MG63 (cell line): ENCODE results near the gene ZBTB7B. TPM values are rescaled to one million over a fixed set of nuclear protein-coding genes. Genes with fewer than 3 reads are reported as not detected.

Experiments used
- DNase-seq: peaks from one replicate; pipeline ENCODE4 v3.0.0-alpha.2; 2020
- H3K27me3 ChIP-seq: fragments of 250-450 bp; sonication (Bioruptor Pico); 2 replicates; pipeline ENCODE4 v1.5.1; 2020; ENCODE audit warnings: mild to moderate bottlenecking, moderate library complexity
- H3K36me3 ChIP-seq: fragments of 250-450 bp; sonication (Bioruptor Pico); 2 replicates; pipeline ENCODE4 v1.5.1; 2020; ENCODE audit warnings: mild to moderate bottlenecking, moderate library complexity
- H3K4me3 ChIP-seq: fragments of 250-450 bp; sonication (Bioruptor Pico); 2 replicates; pipeline ENCODE4 v1.5.1; 2020; ENCODE audit warnings: mild to moderate bottlenecking, moderate library complexity
- H3K9me3 ChIP-seq: fragments of 250-450 bp; sonication (Bioruptor Pico); 2 replicates; pipeline ENCODE4 v1.5.1; 2020; ENCODE audit warnings: mild to moderate bottlenecking, moderate library complexity
- total RNA-seq: library from RNA; depleted of rRNA; stranded (reverse); fragments of >200 nt; shearing (Covaris generic); gene quantifications from 2 replicates; pipeline ENCODE4 v1.2.3, GENCODE V29; 2014; ENCODE audit warnings: low replicate concordance

Gene ZBTB7B
- total RNA-seq, 1 experiment from 2014 or later: 60.5 TPM

DNA sequence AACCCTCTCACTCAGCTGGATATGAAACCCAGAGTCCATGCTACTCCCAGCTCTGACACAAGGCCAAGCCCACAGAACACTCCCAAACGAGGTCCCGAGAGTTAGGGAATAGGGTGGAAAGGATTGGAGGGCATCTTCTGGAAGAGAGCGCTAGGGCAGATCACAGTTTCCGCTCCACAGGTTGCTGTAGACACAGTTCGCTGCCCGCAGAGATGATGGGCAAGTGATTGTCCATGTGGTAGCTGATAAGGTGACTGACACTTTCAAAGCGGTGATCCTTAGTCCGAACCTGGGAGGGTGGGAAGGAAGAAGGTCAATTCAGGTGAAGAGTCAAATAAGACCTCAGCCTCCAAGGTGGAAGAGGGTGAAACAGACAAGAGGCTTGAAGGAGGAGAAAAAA is 39.0 kb upstream of the ZBTB7B start:
- peaks cover 86% of the 10 kb centered on the region for H3K36me3 ChIP-seq
- no peaks in the 10 kb centered on the region for H3K9me3 ChIP-seq
- no peak overlapping the region for H3K4me3 ChIP-seq
- no peak for DNase-seq
- H3K27me3 ChIP-seq: no peaks in the 10 kb centered on the region

DNA sequence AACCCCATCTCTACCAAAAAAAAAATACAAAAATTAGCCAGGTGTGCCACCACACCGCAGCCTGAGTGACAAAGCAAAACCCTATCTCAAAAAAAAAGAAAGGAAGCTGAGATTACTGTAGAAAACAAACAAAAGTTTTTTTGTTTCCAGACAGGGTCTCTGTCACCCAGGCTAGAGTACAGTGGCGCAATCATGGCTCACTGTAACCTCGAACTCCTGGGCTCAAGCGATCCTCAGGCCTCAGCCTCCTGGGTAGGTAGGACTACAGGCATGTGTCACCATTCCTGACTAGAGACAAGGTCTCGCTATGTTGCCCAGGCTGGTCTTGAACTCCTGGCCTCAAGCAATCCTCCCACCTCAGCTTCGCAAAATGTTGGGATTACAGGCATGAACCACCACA is 38.2 kb upstream of the ZBTB7B start:
- Histone ChIP-seq H3K4me3 (no peak overlapping the region), H3K9me3 (no peaks in the 10 kb centered on the region), H3K27me3 (no peaks in the 10 kb centered on the region), H3K36me3 (peaks cover 86% of the 10 kb centered on the region)
- no peak for DNase-seq

DNA sequence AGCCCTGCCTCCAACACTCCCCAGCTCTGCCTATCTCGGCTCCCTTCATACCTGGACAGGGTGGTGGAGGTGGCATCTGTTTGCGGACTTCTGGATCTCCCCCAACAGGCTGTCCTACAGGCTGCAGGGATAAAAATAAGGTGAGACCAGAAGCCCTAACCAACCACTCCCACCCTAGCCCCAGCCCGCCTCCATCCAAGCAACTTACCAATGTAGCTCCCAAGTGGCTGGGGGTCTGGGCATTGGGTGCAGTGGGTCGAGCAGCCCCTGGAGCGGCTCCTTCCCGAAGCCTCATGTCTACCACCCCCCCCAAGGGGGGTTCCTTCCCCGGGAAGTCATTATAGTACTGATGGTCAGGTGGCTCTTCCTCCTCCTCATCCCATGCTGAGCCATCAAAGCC is 36.5 kb upstream of the ZBTB7B start:
- peaks cover 87% of the 10 kb centered on the region for H3K36me3 ChIP-seq
- DNase-seq: no peak
- H3K27me3 ChIP-seq: no peaks in the 10 kb centered on the region
- H3K9me3 ChIP-seq: no peaks in the 10 kb centered on the region
- no peak overlapping the region for H3K4me3 ChIP-seq

DNA sequence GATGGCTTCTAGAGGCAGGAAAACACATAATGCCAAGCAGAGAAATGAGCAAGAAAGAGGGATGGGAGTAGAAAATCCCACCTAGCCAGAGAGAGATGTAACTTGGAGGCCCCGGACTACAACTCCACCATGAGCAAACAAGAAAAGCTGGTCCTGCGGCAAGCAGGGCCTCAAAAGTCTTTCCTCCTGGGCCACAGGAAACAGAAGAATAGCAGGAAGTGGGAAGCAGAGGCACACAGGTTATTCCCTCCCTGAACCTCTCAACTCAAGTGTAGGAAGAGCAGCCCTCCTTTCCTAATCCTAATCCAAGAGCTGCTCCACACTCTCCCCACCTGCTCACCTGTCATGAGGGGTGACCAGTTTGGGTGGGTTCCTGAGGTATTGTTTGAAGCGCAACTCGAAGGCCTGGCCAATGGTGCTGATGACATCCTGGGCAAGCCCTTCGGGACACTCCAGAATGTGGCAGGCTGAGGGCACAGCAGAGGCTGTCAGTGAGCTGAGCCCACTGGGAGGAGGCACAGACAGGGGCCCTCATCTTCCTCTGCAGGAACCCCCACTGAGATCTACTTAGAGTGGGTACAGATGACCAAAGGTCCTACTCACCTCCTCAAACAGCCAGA is 35.2 kb upstream of the ZBTB7B start:
- Histone ChIP-seq H3K27me3 (no peaks in the 10 kb centered on the region), H3K36me3 (peaks cover 84% of the 10 kb centered on the region), H3K4me3 (no peak overlapping the region), H3K9me3 (no peaks in the 10 kb centered on the region)
- no peak for DNase-seq

DNA sequence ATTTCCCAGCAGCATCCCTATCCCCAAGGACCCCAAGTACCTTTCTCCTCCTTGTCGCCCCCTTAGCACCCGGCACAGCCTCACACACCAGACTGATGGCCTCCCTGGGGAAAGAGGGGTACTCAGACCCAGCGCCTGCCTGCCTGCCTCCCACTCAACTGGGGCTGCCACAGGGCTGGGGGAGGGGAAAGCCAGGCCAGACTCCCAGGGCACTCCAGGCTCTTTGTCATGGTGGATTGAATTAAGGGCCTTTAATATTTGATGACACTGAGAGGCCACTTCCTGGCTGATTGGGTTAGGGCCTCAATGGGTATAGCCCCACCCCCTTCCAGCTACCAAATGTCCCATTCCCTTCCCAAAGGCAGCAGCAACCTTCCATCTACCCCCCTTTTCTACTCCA is 33.9 kb upstream of the ZBTB7B start:
- peaks cover 74% of the 10 kb centered on the region for H3K36me3 ChIP-seq
- H3K27me3 ChIP-seq: no peaks in the 10 kb centered on the region
- H3K4me3 ChIP-seq: peak overlapping the region; percentile 45; the same call in 1 of the 2 replicates
- DNase-seq: no peak
- no peaks in the 10 kb centered on the region for H3K9me3 ChIP-seq

DNA sequence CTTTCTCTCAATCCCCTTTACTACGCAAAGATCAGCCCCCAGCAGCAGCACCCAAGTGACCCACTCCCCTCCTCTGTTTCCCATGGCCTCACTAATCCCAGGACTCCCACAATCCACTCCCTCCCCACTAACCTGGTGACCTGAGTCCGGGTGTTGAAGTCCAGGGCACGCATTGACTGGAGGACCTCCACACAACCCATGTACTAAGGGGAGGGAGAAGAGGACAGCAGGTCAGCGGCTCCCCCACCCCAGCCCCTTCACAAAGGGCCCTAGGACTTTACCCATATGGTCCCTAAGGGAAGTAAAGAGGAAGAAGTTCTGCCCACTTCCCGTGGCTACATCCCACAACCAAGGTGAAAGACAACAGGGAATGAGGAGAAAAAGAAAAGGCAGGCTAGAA is 33.4 kb upstream of the ZBTB7B start:
- H3K27me3 ChIP-seq: no peaks in the 10 kb centered on the region
- H3K36me3 ChIP-seq: peaks cover 71% of the 10 kb centered on the region
- peak overlapping the region; percentile 45 for H3K4me3 ChIP-seq
- H3K9me3 ChIP-seq: no peaks in the 10 kb centered on the region
- DNase-seq: no peak

DNA sequence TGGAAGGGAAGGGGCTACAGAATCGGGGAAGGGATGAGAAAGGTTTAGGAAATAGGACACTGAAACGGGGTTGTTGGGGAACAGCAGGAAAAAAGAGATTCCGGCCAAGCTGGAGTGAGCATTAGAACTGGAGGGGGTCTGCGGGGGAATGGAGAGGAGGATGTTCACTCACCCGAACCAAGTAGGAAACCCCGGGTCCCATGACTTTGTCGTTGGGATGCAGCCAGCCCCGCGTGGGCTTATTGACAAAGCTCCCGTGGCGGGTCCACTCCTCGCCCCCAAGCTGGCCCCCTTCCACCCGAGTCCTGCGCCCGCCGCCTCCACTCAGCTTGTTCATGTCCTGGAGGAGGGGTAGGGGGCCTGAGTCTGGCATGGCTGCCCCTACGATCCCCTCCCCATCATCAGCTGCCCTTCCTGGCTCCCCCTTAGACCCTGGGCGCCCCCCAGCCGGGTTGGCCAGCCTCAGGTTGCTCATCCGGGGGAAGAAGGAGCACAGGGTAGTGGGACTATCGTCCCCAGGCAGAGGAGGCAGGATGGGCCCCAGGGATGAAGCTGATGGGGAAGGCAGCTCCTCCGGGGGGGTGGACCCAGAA is 32.6 kb upstream of the ZBTB7B start:
- peaks cover 64% of the 10 kb centered on the region for H3K36me3 ChIP-seq
- H3K27me3 ChIP-seq: no peaks in the 10 kb centered on the region
- peak overlapping the region; percentile 45 for H3K4me3 ChIP-seq
- H3K9me3 ChIP-seq: no peaks in the 10 kb centered on the region
- DNase-seq: no peak

DNA sequence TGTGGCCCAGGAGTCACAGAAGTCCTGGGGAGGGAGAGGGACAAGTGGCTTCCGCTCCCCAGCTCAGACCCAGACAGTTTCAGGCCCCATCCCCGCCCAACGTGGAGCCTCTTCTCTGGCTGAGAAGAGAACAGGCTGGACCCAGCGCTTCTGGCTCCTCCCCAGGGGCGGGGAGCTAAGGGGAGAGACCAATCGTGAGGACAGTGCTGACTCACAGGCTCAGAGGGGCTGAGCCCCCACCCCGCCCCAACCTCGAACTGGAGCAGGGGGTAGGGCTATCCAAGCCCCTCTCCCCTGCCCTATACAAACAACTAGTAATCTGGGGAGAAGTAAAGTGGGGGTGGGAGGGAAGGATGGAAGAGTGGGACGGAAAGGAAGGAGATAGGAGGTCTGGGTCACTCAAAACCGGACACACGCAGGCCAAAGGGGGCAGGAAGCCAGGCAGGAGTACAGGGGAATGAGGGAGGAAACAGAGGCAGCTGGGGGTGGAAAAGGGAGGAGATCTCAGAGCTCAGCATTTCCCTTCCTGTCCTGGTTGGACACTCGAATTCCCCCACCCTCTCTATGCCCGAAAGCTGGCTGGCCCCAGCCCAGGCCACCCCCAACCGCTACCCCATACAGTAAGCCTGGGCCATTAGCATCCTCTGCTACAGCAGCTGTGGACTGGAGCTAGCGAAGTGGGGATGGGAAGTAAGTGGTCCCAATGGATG is 31.8 kb upstream of the ZBTB7B start, which contains the start of gene SHC1:
TSS of gene SHC1 (minus strand) at position 117 of the 710 bp plus-strand sequence. CDS start 221 bp downstream, outside the sequence.
- no peaks in the 10 kb centered on the region for H3K9me3 ChIP-seq
- DNase-seq: peak; percentile 99
- H3K36me3 ChIP-seq: peaks cover 56% of the 10 kb centered on the region

DNA sequence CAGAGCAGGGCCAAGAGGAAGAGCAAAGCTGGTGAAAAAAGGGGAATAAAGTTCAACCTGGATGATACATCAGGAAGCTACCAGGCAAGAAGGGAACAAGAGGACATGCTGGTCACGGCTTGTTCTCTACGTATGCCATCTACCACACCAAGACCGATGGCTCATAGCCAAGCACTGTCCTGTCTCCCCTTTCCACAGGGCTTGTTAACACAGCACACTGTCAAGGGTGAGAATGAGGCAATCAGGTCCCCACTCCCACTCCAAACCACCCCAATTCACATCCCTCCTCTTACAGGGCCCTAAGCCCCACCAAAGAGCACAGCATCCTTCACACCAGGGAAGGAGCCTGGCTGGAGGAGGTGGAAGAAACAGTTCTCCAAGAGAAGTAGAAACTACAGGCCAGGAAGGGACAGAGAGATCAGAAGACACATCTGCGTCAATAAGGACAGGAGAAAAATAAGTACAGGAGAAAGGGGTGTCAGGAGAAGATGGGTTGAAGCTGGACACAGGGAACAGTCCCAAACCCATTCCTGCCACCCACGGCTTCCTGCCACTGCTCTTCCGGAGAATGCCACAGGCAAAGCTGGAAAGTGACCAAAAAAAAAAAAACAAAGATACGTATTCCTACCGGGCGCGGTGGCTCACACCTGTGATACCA is 31.1 kb upstream of the ZBTB7B start:
- no peaks in the 10 kb centered on the region for H3K27me3 ChIP-seq
- H3K36me3 ChIP-seq: peaks cover 49% of the 10 kb centered on the region
- peak overlapping the region; percentile 45 for H3K4me3 ChIP-seq
- DNase-seq: no peak
- H3K9me3 ChIP-seq: no peaks in the 10 kb centered on the region

More for the DNA sequence above, 31.8 kb upstream of the ZBTB7B start, which contains the start of gene SHC1:
- Histone ChIP-seq H3K27me3 (no peaks in the 10 kb centered on the region), H3K4me3 (peak within 1 kb of the TSS; percentile 45)

DNA sequence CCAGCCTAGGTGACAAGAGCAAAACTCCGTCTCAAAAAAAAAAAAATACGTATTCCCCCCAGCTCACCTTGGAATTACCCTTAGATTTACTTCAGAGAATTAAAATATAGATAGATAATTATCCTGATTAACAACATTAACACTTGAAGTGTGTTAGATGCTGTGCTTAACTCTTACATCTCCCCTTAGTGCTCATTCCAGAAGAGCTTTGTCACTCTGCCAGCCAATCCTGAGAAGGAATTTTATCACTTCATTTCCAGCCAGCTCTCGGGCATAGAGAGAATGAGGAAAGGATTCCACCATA is 30.4 kb upstream of the ZBTB7B start:
- no peak for DNase-seq
- Histone ChIP-seq H3K36me3 (peaks cover 47% of the 10 kb centered on the region), H3K9me3 (no peaks in the 10 kb centered on the region), H3K27me3 (no peaks in the 10 kb centered on the region), H3K4me3 (peak overlapping the region; percentile 72)

DNA sequence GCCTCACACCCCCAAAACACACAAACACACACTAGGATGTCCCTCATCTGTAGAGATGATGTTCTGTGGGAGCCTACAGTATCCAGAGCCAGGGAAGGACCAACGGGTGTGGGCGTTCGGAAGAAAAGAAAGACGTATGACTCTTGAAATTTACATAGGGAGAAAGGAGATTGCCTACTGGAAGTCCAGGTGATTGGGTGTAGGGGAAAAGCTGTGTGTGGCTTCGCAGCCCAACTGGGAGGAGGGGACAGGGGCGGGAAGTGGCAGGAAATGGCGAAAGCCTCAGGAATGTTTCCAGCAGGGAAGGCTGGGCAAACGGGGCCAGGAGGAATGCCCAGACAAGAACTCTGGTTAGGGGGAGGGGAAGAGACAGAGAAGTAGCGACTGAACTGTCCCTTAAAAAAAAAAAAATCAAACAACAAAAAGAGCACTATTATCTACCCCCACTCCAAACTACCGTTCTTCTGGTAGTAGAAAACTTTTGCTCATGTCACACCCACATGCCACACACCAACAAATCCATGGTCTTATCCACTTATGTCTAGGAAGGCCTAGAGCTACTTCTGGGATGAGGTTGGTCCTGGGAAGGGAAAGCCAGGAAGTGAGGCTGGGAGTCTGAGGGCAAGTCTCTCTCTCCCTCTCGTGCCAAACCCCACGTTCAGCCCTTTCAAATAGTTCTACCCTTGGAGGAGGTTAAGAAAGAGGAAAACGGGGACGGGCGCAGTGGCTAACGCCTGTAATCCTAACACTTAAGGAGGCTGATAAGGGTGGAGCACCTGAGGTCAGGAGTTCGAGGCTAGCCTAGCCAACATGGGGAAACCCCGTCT is 29.9 kb upstream of the ZBTB7B start:
- Histone ChIP-seq H3K36me3 (peaks cover 47% of the 10 kb centered on the region), H3K9me3 (no peaks in the 10 kb centered on the region), H3K4me3 (peak overlapping the region; percentile 72), H3K27me3 (no peaks in the 10 kb centered on the region)
- DNase-seq: peak; percentile 97

DNA sequence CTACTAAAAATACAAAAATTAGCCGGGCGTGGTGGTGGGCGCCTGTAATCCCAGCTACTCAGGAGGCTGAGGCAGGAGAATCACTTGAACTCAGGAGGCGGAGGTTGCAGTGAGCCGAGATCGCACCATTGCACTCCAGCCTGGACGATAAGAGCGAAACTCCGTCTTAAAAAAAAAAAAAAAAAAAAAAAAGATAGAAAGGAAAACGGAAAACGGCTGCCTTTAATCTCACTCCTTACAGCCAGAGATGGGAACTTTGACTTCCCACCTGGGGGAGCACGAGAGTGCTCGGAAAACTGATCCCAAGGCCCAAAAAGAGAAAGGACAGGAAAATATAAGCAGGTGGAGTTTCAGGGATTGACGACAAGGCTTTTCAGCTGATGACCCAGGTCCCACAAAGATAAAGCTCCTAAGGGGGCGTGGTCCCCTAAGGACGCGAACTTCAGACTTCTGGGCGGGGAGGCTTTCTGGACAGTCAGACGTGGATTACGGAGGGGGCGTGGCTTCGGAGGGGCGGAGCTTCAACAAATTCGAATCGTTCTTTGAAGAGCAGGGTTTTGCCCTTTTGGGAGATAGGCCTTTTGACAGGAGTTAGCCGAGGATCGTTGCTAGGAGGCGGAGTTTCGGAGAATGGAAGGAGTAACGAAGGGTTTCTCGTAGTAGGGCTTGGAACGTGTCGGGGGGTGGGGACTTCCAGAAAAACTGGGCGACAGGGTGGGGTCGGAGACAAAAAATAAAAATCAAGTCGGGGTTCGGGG is 29.1 kb upstream of the ZBTB7B start:
- H3K9me3 ChIP-seq: no peaks in the 10 kb centered on the region
- peak overlapping the region; percentile 72 for H3K4me3 ChIP-seq
- DNase-seq: peak; percentile 99
- no peaks in the 10 kb centered on the region for H3K27me3 ChIP-seq
- peaks cover 47% of the 10 kb centered on the region for H3K36me3 ChIP-seq

DNA sequence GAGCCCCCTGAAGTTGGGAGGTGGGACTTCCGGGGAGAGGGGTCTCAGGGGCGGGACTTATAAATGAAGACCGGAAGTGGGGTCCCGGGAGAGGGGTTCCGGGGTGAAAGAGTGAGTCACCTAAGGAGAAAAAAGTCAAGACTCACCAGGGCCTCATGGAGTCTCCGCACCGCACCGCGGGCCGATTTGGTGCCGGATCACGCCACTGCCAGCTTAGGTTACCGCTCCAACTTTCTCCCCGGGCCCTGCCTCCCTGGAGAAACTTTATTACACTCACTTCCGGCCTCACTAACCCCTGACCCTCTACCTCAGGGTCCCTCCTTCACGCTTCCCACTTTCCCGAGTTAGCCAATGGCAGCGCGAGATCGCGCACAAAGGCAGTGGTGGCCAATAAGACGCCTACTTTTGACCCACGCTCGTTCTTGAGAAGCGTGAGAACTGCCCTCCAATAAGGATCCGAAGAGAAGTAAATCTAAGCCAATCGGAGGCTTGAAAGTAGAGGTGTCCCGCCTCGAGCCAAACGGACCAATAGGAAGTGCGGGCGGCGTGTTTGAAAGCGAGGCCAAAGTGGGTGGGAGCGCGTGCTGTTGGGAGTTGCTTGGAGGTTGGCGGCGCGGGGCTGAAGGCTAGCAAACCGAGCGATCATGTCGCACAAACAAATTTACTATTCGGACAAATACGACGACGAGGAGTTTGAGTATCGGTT is 28.3 kb upstream of the ZBTB7B start, which contains the start of gene CKS1B:
TSS of gene CKS1B (plus strand) at position 580 of the 706 bp plus-strand sequence. CDS start at position 645, 65 bp downstream.
- Histone ChIP-seq H3K36me3 (peaks cover 44% of the 10 kb centered on the region), H3K27me3 (no peaks in the 10 kb centered on the region), H3K9me3 (no peaks in the 10 kb centered on the region), H3K4me3 (peak within 1 kb of the TSS; percentile 72)
- peak; percentile 99 for DNase-seq

DNA sequence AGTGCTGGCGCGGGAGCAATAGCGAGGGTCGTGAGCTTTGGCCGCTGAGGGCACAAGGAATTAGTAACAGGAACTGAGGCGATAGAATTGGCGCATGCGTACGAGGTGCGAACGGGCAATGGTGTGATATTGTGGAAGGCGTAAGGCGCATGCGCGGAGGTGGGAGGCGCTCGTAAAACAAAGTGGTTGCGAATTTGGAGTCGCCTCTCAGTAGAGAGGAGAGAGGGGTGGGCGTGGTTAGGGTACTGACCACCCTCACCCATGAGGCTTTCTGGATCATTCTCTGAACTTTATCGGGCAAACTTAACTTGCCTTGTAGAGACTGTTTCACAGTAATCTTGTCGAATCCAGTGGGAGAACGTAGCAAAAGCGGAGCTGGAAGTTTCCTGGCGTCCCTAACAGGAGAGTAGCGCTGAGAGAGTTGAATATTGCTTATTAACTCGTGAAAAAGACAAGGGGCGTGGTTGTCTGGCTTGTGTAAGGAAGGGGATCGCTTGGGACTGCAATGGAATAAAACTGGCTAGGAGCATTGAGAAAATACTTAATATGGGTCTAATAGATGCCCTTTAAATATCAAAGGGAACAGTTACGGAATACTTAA is 27.7 kb upstream of the ZBTB7B start:
- peak; percentile 96 for DNase-seq
- Histone ChIP-seq H3K27me3 (no peaks in the 10 kb centered on the region), H3K9me3 (no peaks in the 10 kb centered on the region), H3K36me3 (peaks cover 45% of the 10 kb centered on the region), H3K4me3 (peak overlapping the region; percentile 72)
